Measurements from ENCODE around the gene TMEM242. TPM values are rescaled to one million over a fixed set of nuclear protein-coding genes. Genes with fewer than 3 reads are reported as not detected.

TMEM242 gene
- total and polyA plus RNA-seq, 2 of the 4 experiments (the other 2 are of a cell fraction), result 2.3 to 4.6 TPM

DNA sequence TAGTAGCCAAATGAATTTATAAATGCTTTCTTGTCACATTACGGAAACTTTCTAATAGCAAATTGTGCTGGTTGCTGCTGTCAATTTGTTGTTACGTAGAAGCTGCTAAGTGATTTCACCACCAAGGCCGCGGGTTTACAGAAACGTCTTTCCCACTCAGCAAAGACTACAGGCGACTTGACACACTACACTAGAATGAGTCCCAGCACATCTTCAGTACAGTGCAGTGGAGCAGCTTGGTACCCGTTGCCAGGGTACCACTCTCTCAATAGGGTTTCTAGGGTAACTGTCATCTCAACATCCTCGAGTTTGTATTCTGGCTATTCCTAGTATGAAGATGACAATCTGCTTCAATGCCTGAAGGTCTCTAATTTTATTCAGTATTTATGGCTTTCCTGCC is 35.0 kb upstream of the TMEM242 start:
- H3K4me3 ChIP-seq (ENCODE audit: insufficient read depth, low read depth, low read length), result no peak overlapping the region
- no peak overlapping the region for H3K4ac ChIP-seq (ENCODE audit: low read depth, low read length)
- H4K20me1 ChIP-seq (ENCODE audit: insufficient read depth, low read length), result no peaks in the 10 kb centered on the region
- H3K27me3 ChIP-seq (ENCODE audit: control insufficient read depth, insufficient read depth, low read length), result peaks cover 17% of the 10 kb centered on the region
- no peak overlapping the region for H4K5ac ChIP-seq (ENCODE audit: low read depth, low read length)
- no peak overlapping the region for H3K27ac ChIP-seq (ENCODE audit: insufficient read depth, low read length)
- CTCF ChIA-PET, result no interaction called here
- H4K91ac ChIP-seq (ENCODE audit: insufficient read depth, low read depth, low read length), result no peak overlapping the region
- no peaks in the 10 kb centered on the region for H3K4me1 ChIP-seq (ENCODE audit: control insufficient read depth, insufficient read depth, low read length)
- no peak overlapping the region for H3K23ac ChIP-seq (ENCODE audit: low read depth, low read length)
- H3K9ac ChIP-seq (ENCODE audit: low read depth, low read length), result no peak overlapping the region
- ATAC-seq (ENCODE audit: low read depth) (no peak), DNase-seq (no peak)
- no peak overlapping the region for H3K4me2 ChIP-seq (ENCODE audit: low read depth, low read length)
- H3K9me1 ChIP-seq (ENCODE audit: insufficient read depth, low read length), result no peaks in the 10 kb centered on the region
- WGBS, 2 experiments (ENCODE audit: extremely low coverage in 2 of 2, insufficient read length in 1 of 2), result 43% methylated on average over 4 of the region's 8 CpGs; no CpG with 5 or more reads in 1 of the 2 experiments
- no peak overlapping the region for H3K18ac ChIP-seq (ENCODE audit: low read depth, low read length)
- no peak overlapping the region for H2BK15ac ChIP-seq (ENCODE audit: low read depth, low read length)
- intact Hi-C loops (cut with micrococcal nuclease), result no loop called here
- no peak overlapping the region for H2AK5ac ChIP-seq (ENCODE audit: low read depth, low read length)
- in situ Hi-C loops (cut with MboI; ENCODE audit: low sequenced_read_pairs), result no loop called here
- no peak overlapping the region for H2BK20ac ChIP-seq (ENCODE audit: low read depth, low read length)
- no peak overlapping the region for H2BK5ac ChIP-seq (ENCODE audit: low read depth, low read length, poor library complexity, severe bottlenecking)
- H2AK9ac ChIP-seq (replicated peaks; ENCODE audit: low read depth, low read length, poor library complexity), result no peak overlapping the region
- dilution Hi-C loops (cut with HindIII; ENCODE audit: low sequenced_read_pairs, unreplicated experiment), result no loop called here
- no peak overlapping the region for H3K56ac ChIP-seq (ENCODE audit: extremely low read depth, insufficient read depth, low read length)
- H4K8ac ChIP-seq (ENCODE audit: low read depth in 2 of 2, low read length in 2 of 2), result no peak overlapping the region
- TF ChIP-seq CHD1 (IDR thresholded peaks at IDR 0.05; ENCODE audit: low read depth, low read length) (no peak), RCOR1 (IDR thresholded peaks at IDR 0.05; ENCODE audit: insufficient replicate concordance, low read length) (no peak), POLR2A (IDR thresholded peaks at IDR 0.05; ENCODE audit: low read depth, low read length) (no peak), SMC3 (IDR thresholded peaks at IDR 0.05; ENCODE audit: low read depth, low read length) (no peak), CEBPB (IDR thresholded peaks at IDR 0.05; ENCODE audit: low read depth, low read length) (no peak), FOS (IDR thresholded peaks at IDR 0.05; ENCODE audit: low read depth, low read length) (no peak), BHLHE40 (IDR thresholded peaks at IDR 0.05; ENCODE audit: low read depth, low read length) (no peak)
- TF ChIP-seq, protein P1, sequence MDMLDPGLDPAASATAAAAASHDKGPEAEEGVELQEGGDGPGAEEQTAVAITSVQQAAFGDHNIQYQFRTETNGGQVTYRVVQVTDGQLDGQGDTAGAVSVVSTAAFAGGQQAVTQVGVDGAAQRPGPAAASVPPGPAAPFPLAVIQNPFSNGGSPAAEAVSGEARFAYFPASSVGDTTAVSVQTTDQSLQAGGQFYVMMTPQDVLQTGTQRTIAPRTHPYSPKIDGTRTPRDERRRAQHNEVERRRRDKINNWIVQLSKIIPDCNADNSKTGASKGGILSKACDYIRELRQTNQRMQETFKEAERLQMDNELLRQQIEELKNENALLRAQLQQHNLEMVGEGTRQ (IDR thresholded peaks at IDR 0.05; ENCODE audit: low read depth, low read length), result no peak
- TF ChIP-seq, protein P2, sequence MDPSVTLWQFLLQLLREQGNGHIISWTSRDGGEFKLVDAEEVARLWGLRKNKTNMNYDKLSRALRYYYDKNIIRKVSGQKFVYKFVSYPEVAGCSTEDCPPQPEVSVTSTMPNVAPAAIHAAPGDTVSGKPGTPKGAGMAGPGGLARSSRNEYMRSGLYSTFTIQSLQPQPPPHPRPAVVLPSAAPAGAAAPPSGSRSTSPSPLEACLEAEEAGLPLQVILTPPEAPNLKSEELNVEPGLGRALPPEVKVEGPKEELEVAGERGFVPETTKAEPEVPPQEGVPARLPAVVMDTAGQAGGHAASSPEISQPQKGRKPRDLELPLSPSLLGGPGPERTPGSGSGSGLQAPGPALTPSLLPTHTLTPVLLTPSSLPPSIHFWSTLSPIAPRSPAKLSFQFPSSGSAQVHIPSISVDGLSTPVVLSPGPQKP (IDR thresholded peaks at IDR 0.05; ENCODE audit: borderline replicate concordance, low read depth, low read length), result no peak
- H3K36me3 ChIP-seq (ENCODE audit: control insufficient read depth, insufficient read depth, low read length), result no peaks in the 10 kb centered on the region
- no TSS peak for BruUV-seq (replicated peaks)
- H3K79me1 ChIP-seq (ENCODE audit: low read depth in 1 of 2, low read length in 2 of 2), result no peaks in the 10 kb centered on the region
- H2AFZ ChIP-seq (replicated peaks; ENCODE audit: low read length, poor library complexity), result no peak overlapping the region
- H2BK120ac ChIP-seq (ENCODE audit: low read depth, low read length), result no peak overlapping the region
- no peak overlapping the region for H3K14ac ChIP-seq (replicated peaks; ENCODE audit: low read depth, low read length)
- POLR2A ChIA-PET (ENCODE audit: unreplicated experiment), result no interaction called here
- no peaks in the 10 kb centered on the region for H3K9me3 ChIP-seq (ENCODE audit: control insufficient read depth, insufficient read depth, low read length)
